Kasumi-1 (cell line): ENCODE data around the gene SLC23A2.

Source experiments
- DNase-seq, 2 experiments: peaks; one replicate each; lab custom pipeline; 2025; lab: John Stamatoyannopoulos, UW

Gene SLC23A2

GRCh38 chr20:4966826-4967751 lies 34.2 kb downstream of the SLC23A2 start:
- no peak for DNase-seq

DNA sequence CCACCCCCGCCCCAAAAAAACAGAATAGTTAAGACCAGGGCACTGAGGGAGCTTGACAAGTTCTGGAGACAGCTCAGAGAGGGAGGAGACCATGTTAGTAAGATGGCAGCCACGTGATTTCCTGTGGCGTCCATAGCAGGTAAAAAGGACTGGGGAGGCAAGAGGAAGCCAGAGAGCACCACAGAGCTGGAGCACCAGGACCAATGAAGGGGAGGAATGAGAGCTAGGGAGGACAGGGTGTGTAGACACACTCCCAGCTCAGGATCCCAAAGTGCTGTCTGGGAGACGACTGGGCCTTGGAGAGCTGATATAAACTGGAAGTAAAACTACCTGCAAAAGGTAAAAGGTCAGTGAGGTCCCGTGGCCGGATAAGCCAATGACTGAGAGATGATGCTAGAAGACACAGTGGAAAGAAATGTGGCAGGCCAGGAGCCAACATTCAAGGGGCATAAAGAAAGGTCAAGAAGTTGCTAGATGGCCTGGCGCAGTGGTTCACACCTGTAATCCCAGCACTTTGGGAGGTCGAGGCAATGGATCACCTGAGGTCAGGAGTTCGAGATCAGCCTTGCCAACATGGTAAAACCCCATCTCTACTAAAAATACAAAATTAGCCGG lies 39.0 kb downstream of the SLC23A2 start:
- DNase-seq = no peak

- DNase-seq = no peak
These were observed 39.6 kb downstream of the SLC23A2 start for GRCh38 chr20:4961746-4962145.

- DNase-seq = no peak
These were observed 41.7 kb downstream of the SLC23A2 start for GRCh38 chr20:4959592-4959991.

- no peak for DNase-seq
These were observed 43.4 kb downstream of the SLC23A2 start for GRCh38 chr20:4957939-4958362.

- no peak for DNase-seq
These were observed 44.1 kb downstream of the SLC23A2 start for GRCh38 chr20:4957187-4957586.

DNA sequence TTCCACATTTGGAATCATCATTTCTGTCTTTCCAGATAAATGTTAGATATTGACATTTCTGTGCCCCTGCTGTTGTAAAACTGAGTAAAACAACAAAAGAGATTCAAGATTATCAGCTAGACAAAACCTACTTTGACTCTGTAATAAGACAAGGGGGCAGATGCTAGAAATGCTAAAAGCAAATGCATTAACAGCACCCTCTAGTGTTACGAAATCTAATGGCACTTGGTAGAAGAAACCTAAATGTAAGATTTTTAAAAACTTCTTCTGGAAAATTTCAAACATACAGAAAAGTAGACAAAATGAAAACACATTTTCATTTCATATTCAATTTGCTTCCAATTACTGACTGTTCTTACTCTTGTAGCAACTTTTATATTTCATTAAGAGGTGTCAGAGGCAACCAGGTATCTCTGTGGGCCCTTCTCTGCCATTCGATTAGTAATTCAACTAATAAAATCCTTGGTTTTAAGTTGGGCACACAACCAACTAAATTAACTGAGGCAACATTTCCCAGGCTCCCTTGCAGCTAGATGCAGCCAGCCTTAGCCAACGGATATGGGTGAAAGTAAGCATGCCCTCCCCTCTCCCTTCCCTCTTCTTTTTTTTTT lies 45.0 kb downstream of the SLC23A2 start:
- peak; percentile 83 to 89 for DNase-seq

- DNase-seq = no peak
These were observed 47.4 kb downstream of the SLC23A2 start for GRCh38 chr20:4953881-4954280.

DNA sequence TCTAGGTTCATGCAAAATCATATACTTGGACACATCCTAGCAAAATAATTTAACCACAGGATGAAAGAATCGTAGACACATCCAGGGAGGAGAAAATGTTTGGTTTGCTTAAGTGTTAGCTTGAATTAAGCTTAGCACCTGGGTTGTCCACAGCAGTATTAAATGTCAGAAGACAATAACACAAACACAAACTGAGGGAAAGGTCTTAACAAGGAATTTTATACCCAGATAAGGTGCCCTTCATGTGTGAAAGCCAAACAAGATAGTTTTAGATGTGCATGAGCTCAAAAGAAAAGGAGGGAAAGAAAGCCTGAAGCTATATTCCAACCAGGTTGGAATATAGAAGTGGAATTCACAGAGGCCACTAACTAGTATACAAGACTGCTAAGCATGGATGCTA lies 49.1 kb downstream of the SLC23A2 start:
- DNase-seq = no peak

- DNase-seq = no peak
These were observed 50.0 kb downstream of the SLC23A2 start for GRCh38 chr20:4951299-4951698.

DNA sequence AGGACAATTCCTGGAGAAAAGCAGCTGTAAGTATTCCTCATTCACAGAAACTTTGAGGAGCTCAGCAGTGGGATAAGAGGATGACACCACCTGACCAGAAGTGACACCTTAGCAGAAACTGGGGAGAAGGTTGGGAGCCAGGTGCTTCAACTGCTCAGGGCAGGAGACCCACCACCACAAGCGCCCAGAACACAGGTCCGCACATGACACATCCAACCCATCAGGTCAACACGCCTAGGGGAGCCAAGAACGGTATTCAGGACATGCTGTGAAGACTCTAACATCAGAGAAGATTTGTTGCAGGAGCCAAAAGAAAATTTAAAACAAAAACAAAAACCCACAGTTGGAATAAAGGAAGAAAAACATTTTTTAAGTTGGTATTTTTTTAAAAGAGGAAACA lies 50.5 kb downstream of the SLC23A2 start:
- no peak for DNase-seq

GRCh38 chr20:4950437-4950836 lies 50.9 kb downstream of the SLC23A2 start:
- DNase-seq = no peak

- peak; percentile 10 to 50 for DNase-seq
These were observed 51.5 kb downstream of the SLC23A2 start for GRCh38 chr20:4949833-4950178.

GRCh38 chr20:4947817-4948559 lies 53.3 kb downstream of the SLC23A2 start:
- DNase-seq = no peak

DNA sequence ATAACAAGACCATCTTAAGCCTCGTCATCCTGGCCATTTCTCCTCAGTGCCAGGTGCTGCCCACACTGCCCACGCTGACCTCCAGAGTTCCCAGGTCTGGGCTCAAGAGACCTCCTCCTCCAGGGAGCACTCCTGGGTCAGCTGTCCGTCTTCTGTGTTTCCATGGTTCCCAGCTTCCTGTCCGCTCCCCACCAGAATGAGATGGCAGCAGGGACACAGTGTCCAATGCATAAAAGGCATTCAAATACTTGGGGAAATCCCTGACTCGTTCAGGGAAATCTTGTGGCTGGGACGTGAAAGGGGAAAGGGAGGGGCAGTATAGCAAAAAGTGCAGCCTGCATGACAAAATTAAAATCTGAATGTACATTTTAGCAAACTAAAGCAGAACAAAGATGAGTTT lies 54.3 kb downstream of the SLC23A2 start:
- no peak for DNase-seq

- DNase-seq = no peak
These were observed 54.7 kb downstream of the SLC23A2 start for GRCh38 chr20:4946585-4946984.

DNA sequence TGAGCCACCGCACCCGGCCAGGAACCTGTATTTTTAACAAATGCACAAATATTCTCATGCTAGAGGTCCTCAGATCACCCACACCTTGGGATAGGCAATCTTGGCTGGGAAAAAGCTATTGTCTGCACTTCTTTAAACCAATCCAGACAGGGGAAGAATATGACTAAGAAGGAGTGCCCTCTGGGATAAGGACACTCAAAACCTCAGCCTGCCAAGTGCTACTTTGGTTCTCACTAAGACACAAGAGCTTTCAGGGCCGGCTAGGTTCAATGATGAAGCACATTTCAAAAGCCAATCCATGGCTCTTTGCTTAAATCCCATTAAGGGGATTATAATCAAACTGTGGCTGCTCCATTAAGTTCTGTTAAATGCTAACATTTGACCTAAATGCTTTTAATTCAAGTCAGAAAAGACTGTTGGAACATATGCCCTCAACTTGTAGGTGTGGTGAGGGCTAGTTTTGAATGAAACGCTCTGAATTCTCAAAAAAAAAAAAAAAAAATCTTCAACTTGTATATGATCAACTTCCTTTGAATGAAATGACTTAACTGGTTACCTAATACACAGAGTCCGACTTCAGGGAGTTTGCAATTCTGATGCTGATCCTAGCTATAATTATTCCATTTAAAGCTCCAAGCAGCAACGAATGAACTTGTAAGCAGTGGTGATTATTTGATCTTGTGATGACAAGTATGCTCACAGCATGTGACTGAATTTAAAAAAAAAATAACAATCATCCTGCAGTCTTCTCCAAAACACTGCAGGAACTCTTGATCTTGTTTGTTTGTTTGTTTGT lies 56.6 kb downstream of the SLC23A2 start:
- DNase-seq = no peak

- no peak for DNase-seq
These were observed 59.0 kb downstream of the SLC23A2 start for GRCh38 chr20:4942331-4942730.

DNA sequence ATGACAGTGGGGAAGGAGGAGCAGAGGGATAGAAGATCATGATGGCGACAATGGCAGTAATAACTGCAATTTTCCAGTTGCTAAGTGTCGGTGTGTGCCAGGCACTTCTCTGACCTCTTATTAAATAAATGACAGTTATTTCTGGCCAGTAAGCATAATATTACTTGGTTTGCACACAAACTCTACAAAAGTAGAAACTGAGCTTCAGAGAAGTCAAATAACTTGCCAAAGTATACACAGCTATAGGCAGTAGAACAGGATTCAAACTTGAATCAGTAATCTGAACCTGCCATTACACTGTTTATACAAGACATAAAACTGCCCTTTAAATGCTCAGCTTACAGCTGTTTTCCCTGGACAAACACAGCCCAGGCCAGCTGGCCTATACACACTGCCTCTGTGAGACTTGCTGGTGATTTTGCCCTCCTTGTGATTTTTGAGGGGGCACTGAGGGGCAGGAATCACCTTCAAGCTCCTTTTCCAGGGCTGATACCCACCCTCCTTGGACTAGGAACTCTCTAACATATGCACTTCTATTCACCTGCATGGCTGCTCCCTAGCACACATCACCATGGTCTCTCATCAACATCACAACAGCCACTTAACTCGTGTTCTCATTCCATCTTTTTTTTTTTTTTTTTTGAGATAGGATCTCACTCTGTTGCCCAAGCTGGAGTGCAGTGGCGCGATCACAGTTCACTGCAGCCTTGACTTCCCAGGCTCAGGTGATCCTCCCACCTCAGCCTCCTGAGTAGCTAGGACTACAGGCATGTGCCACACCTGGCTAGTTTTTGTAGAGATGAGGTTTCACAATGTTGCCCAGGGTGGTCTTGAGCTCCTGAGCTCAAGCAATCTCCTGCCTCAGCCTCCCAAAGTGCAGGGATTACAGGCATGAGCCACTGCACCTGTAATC lies 63.6 kb downstream of the SLC23A2 start:
- DNase-seq = no peak

- DNase-seq = no peak
These were observed 64.4 kb downstream of the SLC23A2 start for GRCh38 chr20:4936851-4937406.
